K562 (cell line): ENCODE data around the gene OR2V2. TPM values are rescaled to one million over a fixed set of nuclear protein-coding genes. Genes with fewer than 3 reads are reported as not detected.
A peak's percentile ranks its signal among the peaks of the same experiment; 100 is the strongest.

Experiments used
- CBX2 ChIP-seq: fragments of 200-600 bp; sonication (generic); IDR thresholded peaks from one replicate; pipeline ENCODE4 v1.6.1; 2012; ENCODE audit warnings: mild to moderate bottlenecking, low read length, inconsistent platforms; ENCODE audit not compliant: insufficient read depth, poor library complexity, severe bottlenecking
- CXXC5 ChIP-seq: fragments of 250-450 bp; sonication (Bioruptor Pico); IDR thresholded peaks from 2 replicates; pipeline ENCODE4 v1.8.0; 2022; ENCODE audit warnings: inconsistent platforms, mild to moderate bottlenecking, moderate library complexity
- DDX20 ChIP-seq: fragments of 450-650 bp; IDR thresholded peaks from 2 replicates; pipeline ENCODE4 v1.6.1; 2016; ENCODE audit warnings: missing genetic modification characterization, low read depth, mild to moderate bottlenecking, missing compliant biosample characterization, moderate library complexity
- E2F3 ChIP-seq: fragments of 250-450 bp; sonication (Bioruptor Pico); IDR thresholded peaks from 2 replicates; pipeline ENCODE4 v1.4.0; 2020; ENCODE audit warnings: mild to moderate bottlenecking
- FOXM1 ChIP-seq, 2 experiments: fragments of 450-650 bp in 1 of 2; sonication (generic) in 1 of 2; formaldehyde crosslinking in 1 of 2; IDR thresholded peaks; 2 replicates each; pipeline versions ENCODE4 v1.6.1 to v1.9.0; 2017 to 2022; ENCODE audit warnings: low read depth in 2 of 2, mild to moderate bottlenecking in 2 of 2, missing genetic modification reagents in 1 of 2, moderate library complexity in 1 of 2
- FOXP4 ChIP-seq: sonication (generic); formaldehyde crosslinking; IDR thresholded peaks from 2 replicates; pipeline ENCODE4 v1.8.0; 2022; ENCODE audit warnings: mild to moderate bottlenecking, missing genetic modification reagents, borderline replicate concordance
- GTF2E2 ChIP-seq: fragments of 200-800 bp; sonication (Bioruptor generic); IDR thresholded peaks from 2 replicates; pipeline ENCODE4 v1.6.1; 2016; ENCODE audit warnings: missing genetic modification characterization, missing compliant biosample characterization
- GTF2F1 ChIP-seq: IDR thresholded peaks from 2 replicates; pipeline ENCODE4 v1.6.1; 2011; ENCODE audit warnings: low read depth, low read length, improper control_type of control experiment
- MED1 ChIP-seq: sonication (generic); formaldehyde crosslinking; IDR thresholded peaks from 2 replicates; pipeline ENCODE4 v1.8.1; 2023; ENCODE audit warnings: missing genetic modification reagents, borderline replicate concordance
- PCBP1 ChIP-seq: fragments of 200-400 bp; formaldehyde crosslinking; IDR thresholded peaks from 2 replicates; pipeline ENCODE4 v1.6.1; 2018; ENCODE audit warnings: mild to moderate bottlenecking, low read depth, low read length; ENCODE audit not compliant: poor library complexity, severe bottlenecking
- POLR2AphosphoS2 ChIP-seq: IDR thresholded peaks from 2 replicates; pipeline ENCODE4 v1.6.1; 2012; ENCODE audit warnings: low read length, improper control_type of control experiment
- SAFB ChIP-seq: fragments of 200-400 bp; formaldehyde crosslinking; IDR thresholded peaks from 2 replicates; pipeline ENCODE4 v1.6.1; 2017; ENCODE audit warnings: low read depth, low read length, borderline replicate concordance
- SIRT6 ChIP-seq: IDR thresholded peaks from one replicate; pipeline ENCODE4 v1.6.1; 2012; ENCODE audit warnings: low read depth, mild to moderate bottlenecking, control low read depth, inconsistent platforms, low read length, moderate library complexity
- ZNF124 ChIP-seq: sonication (generic); formaldehyde crosslinking; IDR thresholded peaks from 2 replicates; pipeline ENCODE4 v1.8.1; 2022; ENCODE audit warnings: missing genetic modification reagents
- ZNF277 ChIP-seq: fragments of 250-450 bp; sonication (Bioruptor Pico); IDR thresholded peaks from 2 replicates; pipeline ENCODE4 v1.8.0; 2022; ENCODE audit warnings: inconsistent platforms, mild to moderate bottlenecking, moderate library complexity, borderline replicate concordance
- polyA plus RNA-seq, 8 experiments: library from polyadenylated mRNA; depleted of rRNA in 4 of 8; stranded (reverse) in 5 of 8; unstranded in 3 of 8; fragments of >200 nt; fragmentation: Nextera tagmentation in 2 of 8; fragmentation: Illumina TruSeq in 1 of 8; extraction: Ambion mirVana in 2 of 8; extraction: Trizol in 1 of 8; gene quantifications; 2 replicates each; pipeline versions ENCODE4 v1.2.1 to v1.2.3, GENCODE V29; 2011 to 2014; ENCODE audit warnings: inconsistent platforms in 1 of 8, missing spikeins in 1 of 8
- total RNA-seq, 7 experiments: library from RNA; depleted of rRNA in 6 of 7; stranded (reverse); fragments of >200 nt in 6 of 7; fragmentation: Illumina TruSeq in 2 of 7; extraction: Trizol in 2 of 7; gene quantifications; 2 replicates each; pipeline versions ENCODE4 v1.2.1 to v1.2.3, GENCODE V29; 2011 to 2021; ENCODE audit warnings: low replicate concordance in 1 of 7
- TF ChIP-seq, protein P1 (sequence below): sonication (generic); formaldehyde crosslinking; IDR thresholded peaks from 2 replicates; pipeline ENCODE4 v1.9.0; 2022; ENCODE audit warnings: mild to moderate bottlenecking, missing genetic modification reagents
- TF ChIP-seq, protein P2 (sequence below), 2 experiments: fragments of 450-650 bp in 1 of 2; sonication (generic) in 1 of 2; formaldehyde crosslinking in 1 of 2; IDR thresholded peaks in 1 of 2; conservative IDR thresholded peaks in 1 of 2; 2 replicates each; pipeline versions ENCODE4 v1.6.1 to v1.8.1; 2016 to 2023; ENCODE audit warnings: mild to moderate bottlenecking in 2 of 2, moderate library complexity in 2 of 2, inconsistent platforms in 1 of 2, missing genetic modification reagents in 1 of 2
- TF ChIP-seq, protein P3 (sequence below), 3 experiments: fragments of 200-800 bp in 1 of 3; sonication (Bioruptor generic) in 1 of 3; sonication (generic) in 1 of 3; formaldehyde crosslinking in 1 of 3; IDR thresholded peaks; 2 replicates each; pipeline versions ENCODE4 v1.6.1 to v1.8.0; 2016 to 2022; ENCODE audit warnings: mild to moderate bottlenecking in 2 of 3, missing compliant biosample characterization in 2 of 3, missing genetic modification characterization in 2 of 3, missing genetic modification reagents in 1 of 3

Gene OR2V2
- total and polyA plus RNA-seq, 9 of the 15 experiments (the other 6 are each of a cell fraction or from before 2014, with no cell fraction given) = 0.01 TPM; not detected in 8

- TF ChIP-seq ZNF277 (CRISPR knock-in tag) (no peak), CXXC5 (CRISPR knock-in tag) (peak; percentile 18; the same call in 1 of the 2 replicates), FOXP4 (no peak), SAFB (no peak), E2F3 (no peak), FOXM1 (IDR thresholded peaks at IDR 0.05; ENCODE audit: low read depth) (no peak), FOXM1 (CRISPR knock-in tag; IDR thresholded peaks at IDR 0.05; ENCODE audit: low read depth) (no peak), PCBP1 (no peak), MED1 (CRISPR knock-in tag) (no peak), CBX2 (no peak), ZNF124 (CRISPR knock-in tag) (no peak), GTF2F1 (no peak), GTF2E2 (tag) (no peak), DDX20 (tag) (no peak), SIRT6 (no peak), POLR2AphosphoS2 (no peak)
- TF ChIP-seq, protein P1, sequence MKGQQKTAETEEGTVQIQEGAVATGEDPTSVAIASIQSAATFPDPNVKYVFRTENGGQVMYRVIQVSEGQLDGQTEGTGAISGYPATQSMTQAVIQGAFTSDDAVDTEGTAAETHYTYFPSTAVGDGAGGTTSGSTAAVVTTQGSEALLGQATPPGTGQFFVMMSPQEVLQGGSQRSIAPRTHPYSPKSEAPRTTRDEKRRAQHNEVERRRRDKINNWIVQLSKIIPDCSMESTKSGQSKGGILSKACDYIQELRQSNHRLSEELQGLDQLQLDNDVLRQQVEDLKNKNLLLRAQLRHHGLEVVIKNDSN (CRISPR knock-in tag) = 0 out of 2 replicates have a peak, but pooled peaks have one; percentile 13
- TF ChIP-seq, protein P2, sequence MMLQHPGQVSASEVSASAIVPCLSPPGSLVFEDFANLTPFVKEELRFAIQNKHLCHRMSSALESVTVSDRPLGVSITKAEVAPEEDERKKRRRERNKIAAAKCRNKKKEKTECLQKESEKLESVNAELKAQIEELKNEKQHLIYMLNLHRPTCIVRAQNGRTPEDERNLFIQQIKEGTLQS (IDR thresholded peaks at IDR 0.05) = 0 out of 2 replicates have a peak, but pooled peaks have one; percentile 42
- TF ChIP-seq, protein P2 (CRISPR knock-in tag; conservative IDR thresholded peaks at IDR 0.05) = peak; percentile 69; the same call in 1 of the 2 replicates
- TF ChIP-seq, protein P3, sequence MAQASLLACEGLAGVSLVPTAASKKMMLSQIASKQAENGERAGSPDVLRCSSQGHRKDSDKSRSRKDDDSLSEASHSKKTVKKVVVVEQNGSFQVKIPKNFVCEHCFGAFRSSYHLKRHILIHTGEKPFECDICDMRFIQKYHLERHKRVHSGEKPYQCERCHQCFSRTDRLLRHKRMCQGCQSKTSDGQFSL (CRISPR knock-in tag; IDR thresholded peaks at IDR 0.05) = peak; percentile 87; the same call in 1 of the 2 replicates
- TF ChIP-seq, protein P3 (tag; IDR thresholded peaks at IDR 0.05) = no peak
Observed at GRCh38 chr5:181160152-181160754, 12.9 kb downstream of the OR2V2 start (continued).
